SK-N-SH treated with all-trans-retinoic acid at 6 μM for 48 hours (cell line): ENCODE data around the gene TOR2A.

Experiments
- CSDC2 ChIP-seq: fragments of 250-450 bp; sonication (Bioruptor Pico); IDR thresholded peaks from 2 replicates; pipeline ENCODE4 v1.5.0; 2020; ENCODE audit warnings: mild to moderate bottlenecking, moderate library complexity
- ISL1 ChIP-seq: fragments of 250-450 bp; sonication (Bioruptor Pico); IDR thresholded peaks from 2 replicates; pipeline ENCODE4 v2.1.2; 2022; ENCODE audit warnings: mild to moderate bottlenecking, moderate library complexity
- PATZ1 ChIP-seq: fragments of 250-450 bp; sonication (Bioruptor Pico); IDR thresholded peaks from 2 replicates; pipeline ENCODE4 v1.8.0; 2020; ENCODE audit warnings: mild to moderate bottlenecking, moderate library complexity, borderline replicate concordance
- POU6F1 ChIP-seq: fragments of 250-450 bp; sonication (Bioruptor Pico); IDR thresholded peaks from 2 replicates; pipeline ENCODE4 v1.8.0; 2021; ENCODE audit warnings: low read depth, mild to moderate bottlenecking, moderate library complexity, borderline replicate concordance
- PPARA ChIP-seq: fragments of 250-450 bp; sonication (Bioruptor Pico); IDR thresholded peaks from 2 replicates; pipeline ENCODE4 v1.5.0; 2020; ENCODE audit warnings: mild to moderate bottlenecking, borderline replicate concordance
- RARB ChIP-seq: fragments of 250-450 bp; sonication (Bioruptor Pico); IDR thresholded peaks from 2 replicates; pipeline ENCODE4 v1.8.0; 2021; ENCODE audit warnings: mild to moderate bottlenecking, moderate library complexity
- ZC3H10 ChIP-seq: fragments of 250-450 bp; sonication (Bioruptor Pico); IDR thresholded peaks from 2 replicates; pipeline ENCODE4 v1.5.1; 2021; ENCODE audit warnings: mild to moderate bottlenecking, moderate library complexity
- ZFP3 ChIP-seq: fragments of 250-450 bp; sonication (Bioruptor Pico); IDR thresholded peaks from 2 replicates; pipeline ENCODE4 v1.5.0; 2020; ENCODE audit warnings: mild to moderate bottlenecking, moderate library complexity
- ZFP30 ChIP-seq: fragments of 450-650 bp; formaldehyde crosslinking; IDR thresholded peaks from 2 replicates; pipeline ENCODE4 v1.5.0; 2022; ENCODE audit warnings: mild to moderate bottlenecking, moderate library complexity

GRCh38 chr9:127754099-127755060 lies 19.3 kb upstream of the TOR2A start:
- TF ChIP-seq RARB (CRISPR knock-in tag) (no peak), PPARA (CRISPR knock-in tag) (no peak), ISL1 (CRISPR knock-in tag) (no peak), ZC3H10 (CRISPR knock-in tag) (no peak), POU6F1 (CRISPR knock-in tag) (no peak), CSDC2 (no peak), PATZ1 (CRISPR knock-in tag) (no peak), ZFP30 (CRISPR knock-in tag) (no peak), ZFP3 (CRISPR knock-in tag) (no peak)
